NCI-H446 treated with DMSO at 0.1 percent for 48 hours (cell line): ENCODE data around the gene CDC37.
"Not testable (repeated sequence)": the region's sequence is repeated elsewhere in the genome, so short reads cannot be mapped to it uniquely, and the experiment has no call there.

Experiments
- DNase-seq: peaks from one replicate; lab custom pipeline; 2025; lab: John Stamatoyannopoulos, UW

The CDC37 gene

GRCh38 chr19:10419646-10420443 is 16.5 kb upstream of the CDC37 start:
- DNase-seq = peak; percentile 96

GRCh38 chr19:10419200-10419645 is 15.9 kb upstream of the CDC37 start:
- DNase-seq = peak; percentile 48

- peak; percentile 29 for DNase-seq
Measured at GRCh38 chr19:10418485-10419199, 15.3 kb upstream of the CDC37 start.

GRCh38 chr19:10418235-10418484 is 14.8 kb upstream of the CDC37 start:
- peak; percentile 17 for DNase-seq

- DNase-seq = no peak
Measured at GRCh38 chr19:10417541-10418234, 14.3 kb upstream of the CDC37 start.

GRCh38 chr19:10416380-10417257 is 13.3 kb upstream of the CDC37 start:
- peak; percentile 81 for DNase-seq

GRCh38 chr19:10416083-10416379 is 12.7 kb upstream of the CDC37 start:
- no peak for DNase-seq

- DNase-seq = no peak
Measured at GRCh38 chr19:10412257-10412977, 9.1 kb upstream of the CDC37 start.

- not testable (repeated sequence) for DNase-seq
Measured at GRCh38 chr19:10411224-10411623, 7.9 kb upstream of the CDC37 start.

- DNase-seq = no peak
Measured at GRCh38 chr19:10408511-10409283, 5.4 kb upstream of the CDC37 start.

GRCh38 chr19:10407096-10407495 is 3.8 kb upstream of the CDC37 start:
- no peak for DNase-seq

GRCh38 chr19:10406191-10406590 is 2.8 kb upstream of the CDC37 start:
- no peak for DNase-seq

GRCh38 chr19:10404888-10405820 is 1.8 kb upstream of the CDC37 start:
- no peak for DNase-seq

- no peak for DNase-seq
Measured at GRCh38 chr19:10402441-10403038, 802 bp downstream of the CDC37 start.

GRCh38 chr19:10399878-10400277 is 3.5 kb downstream of the CDC37 start:
- DNase-seq = no peak

GRCh38 chr19:10399340-10399739 is 4.0 kb downstream of the CDC37 start:
- DNase-seq = not testable (repeated sequence)

GRCh38 chr19:10398819-10399218 is 4.5 kb downstream of the CDC37 start:
- no peak for DNase-seq

- DNase-seq = no peak
Measured at GRCh38 chr19:10395917-10396316, 7.4 kb downstream of the CDC37 start.

- DNase-seq = no peak
Measured at GRCh38 chr19:10395436-10395835, 7.9 kb downstream of the CDC37 start.
